HepG2 (cell line): ENCODE results near the gene GEMIN4. TPM values are rescaled to one million over a fixed set of nuclear protein-coding genes. Genes with fewer than 3 reads are reported as not detected.
A peak's percentile ranks its signal among the peaks of the same experiment; 100 is the strongest.

ENCODE experiments used
- EED ChIP-seq: sonication (generic); formaldehyde crosslinking; IDR thresholded peaks from 2 replicates; pipeline ENCODE4 v1.5.0; 2020; ENCODE audit warnings: mild to moderate bottlenecking, missing genetic modification reagents
- HNRNPH1 ChIP-seq: fragments of 200-400 bp; formaldehyde crosslinking; optimal IDR thresholded peaks from 2 replicates; pipeline ENCODE3; 2017; ENCODE audit warnings: mild to moderate bottlenecking, low read depth, low read length
- MTA3 ChIP-seq: sonication (generic); formaldehyde crosslinking; IDR thresholded peaks from 2 replicates; pipeline ENCODE4 v1.4.0; 2020; ENCODE audit warnings: missing genetic modification reagents
- RAD51 ChIP-seq: fragments of 450-650 bp; IDR thresholded peaks from 2 replicates; pipeline ENCODE4 v1.6.1; 2016; ENCODE audit warnings: borderline replicate concordance
- SATB2 ChIP-seq: sonication (generic); formaldehyde crosslinking; IDR thresholded peaks from 2 replicates; pipeline ENCODE4 v1.5.0; 2020; ENCODE audit warnings: missing genetic modification reagents
- SKI ChIP-seq: fragments of 450-650 bp; IDR thresholded peaks from one replicate; pipeline ENCODE4 v1.6.1; 2018; ENCODE audit warnings: mild to moderate bottlenecking; ENCODE audit not compliant: partially characterized antibody
- ZNF205 ChIP-seq: IDR thresholded peaks from 2 replicates; pipeline ENCODE4 v1.6.1; 2018; ENCODE audit warnings: missing biosample characterization, missing genetic modification reagents
- polyA plus RNA-seq, 8 experiments: library from polyadenylated mRNA; depleted of rRNA in 3 of 8; stranded (reverse) in 7 of 8; unstranded in 1 of 8; fragments of >200 nt; fragmentation: Illumina TruSeq in 4 of 8; extraction: Trizol in 4 of 8; gene quantifications; 2 replicates each; pipeline versions ENCODE4 v1.2.1 to v1.2.3, GENCODE V29; 2011 to 2016; ENCODE audit warnings: low read depth in 4 of 8, missing spikeins in 1 of 8, mixed read lengths in 1 of 8; ENCODE audit not compliant: insufficient read depth in 1 of 8
- total RNA-seq, 5 experiments: library from RNA; depleted of rRNA; stranded (reverse); fragments of >200 nt; fragmentation: Illumina TruSeq; extraction: Trizol; gene quantifications; 2 replicates each; pipeline ENCODE4 v1.2.3, GENCODE V29; 2016; ENCODE audit warnings: low read depth in 1 of 5
- TF ChIP-seq, protein P1 (sequence below): sonication (generic); formaldehyde crosslinking; conservative IDR thresholded peaks from 2 replicates; pipeline ENCODE4 v1.4.0; 2020; ENCODE audit warnings: mild to moderate bottlenecking, missing genetic modification reagents, moderate library complexity
- TF ChIP-seq, protein P2 (sequence below): fragments of 450-650 bp; IDR thresholded peaks from 2 replicates; pipeline ENCODE4 v1.6.1; 2017; ENCODE audit warnings: mild to moderate bottlenecking
- TF ChIP-seq, protein P3 (sequence below): sonication (generic); formaldehyde crosslinking; IDR thresholded peaks from 2 replicates; pipeline ENCODE4 v1.5.0; 2020; ENCODE audit warnings: missing genetic modification reagents, mild to moderate bottlenecking, borderline replicate concordance
- TF ChIP-seq, protein P4 (sequence below): IDR thresholded peaks from 2 replicates; pipeline ENCODE4 v1.6.1; 2016; ENCODE audit warnings: low read depth
- TF ChIP-seq, protein P5 (sequence below): sonication (generic); formaldehyde crosslinking; IDR thresholded peaks from 2 replicates; pipeline ENCODE4 v1.8.1; 2022; ENCODE audit warnings: low read depth, mild to moderate bottlenecking, missing genetic modification reagents
- TF ChIP-seq, protein P6 (sequence below): sonication (generic); formaldehyde crosslinking; IDR thresholded peaks from 2 replicates; pipeline ENCODE4; 2020; ENCODE audit warnings: missing genetic modification reagents, mild to moderate bottlenecking, borderline replicate concordance

GEMIN4 gene
- total and polyA plus RNA-seq, 2 of the 13 experiments (the other 11 are each of a cell fraction or from before 2014, with no cell fraction given) = 10.8 to 22.7 TPM

DNA sequence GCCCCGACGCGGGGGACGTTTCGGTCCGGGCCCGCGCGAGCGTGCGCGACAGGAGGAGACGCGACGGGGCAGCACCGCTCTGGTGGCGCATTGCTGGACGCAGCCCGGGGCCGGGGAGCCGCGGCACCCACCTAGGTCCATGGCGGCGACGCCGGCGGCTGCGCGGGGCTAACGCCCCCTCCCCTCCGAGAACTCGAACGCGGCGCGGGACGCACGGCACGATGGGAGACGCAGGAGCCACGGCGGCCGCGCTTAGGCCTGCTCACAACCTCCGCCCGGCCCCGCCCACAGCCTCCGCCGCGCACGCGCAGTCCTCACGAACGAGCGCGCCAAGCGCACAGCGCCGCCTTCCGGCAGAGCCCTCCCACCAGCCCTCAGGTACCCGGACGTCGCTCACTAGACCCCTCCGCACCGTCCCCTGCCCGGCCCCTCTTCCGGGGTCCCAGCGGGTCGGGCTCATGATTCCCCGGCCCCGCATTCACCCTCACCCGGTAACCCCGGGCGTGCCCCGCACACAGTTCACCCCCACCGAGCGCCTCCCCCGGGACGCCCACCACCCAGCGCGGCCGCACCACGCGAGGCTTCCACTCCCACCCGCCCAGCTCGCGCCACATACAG, at the start of gene GEMIN4 (continued):
- TF ChIP-seq EED (no peak; the same call in 1 of the 2 replicates), SKI (peak; percentile 18), SATB2 (no peak), RAD51 (no peak), HNRNPH1 (no peak), MTA3 (CRISPR knock-in tag) (no peak), ZNF205 (CRISPR knock-in tag) (peak; percentile 46; the same call in 1 of the 2 replicates)
- TF ChIP-seq, protein P1, sequence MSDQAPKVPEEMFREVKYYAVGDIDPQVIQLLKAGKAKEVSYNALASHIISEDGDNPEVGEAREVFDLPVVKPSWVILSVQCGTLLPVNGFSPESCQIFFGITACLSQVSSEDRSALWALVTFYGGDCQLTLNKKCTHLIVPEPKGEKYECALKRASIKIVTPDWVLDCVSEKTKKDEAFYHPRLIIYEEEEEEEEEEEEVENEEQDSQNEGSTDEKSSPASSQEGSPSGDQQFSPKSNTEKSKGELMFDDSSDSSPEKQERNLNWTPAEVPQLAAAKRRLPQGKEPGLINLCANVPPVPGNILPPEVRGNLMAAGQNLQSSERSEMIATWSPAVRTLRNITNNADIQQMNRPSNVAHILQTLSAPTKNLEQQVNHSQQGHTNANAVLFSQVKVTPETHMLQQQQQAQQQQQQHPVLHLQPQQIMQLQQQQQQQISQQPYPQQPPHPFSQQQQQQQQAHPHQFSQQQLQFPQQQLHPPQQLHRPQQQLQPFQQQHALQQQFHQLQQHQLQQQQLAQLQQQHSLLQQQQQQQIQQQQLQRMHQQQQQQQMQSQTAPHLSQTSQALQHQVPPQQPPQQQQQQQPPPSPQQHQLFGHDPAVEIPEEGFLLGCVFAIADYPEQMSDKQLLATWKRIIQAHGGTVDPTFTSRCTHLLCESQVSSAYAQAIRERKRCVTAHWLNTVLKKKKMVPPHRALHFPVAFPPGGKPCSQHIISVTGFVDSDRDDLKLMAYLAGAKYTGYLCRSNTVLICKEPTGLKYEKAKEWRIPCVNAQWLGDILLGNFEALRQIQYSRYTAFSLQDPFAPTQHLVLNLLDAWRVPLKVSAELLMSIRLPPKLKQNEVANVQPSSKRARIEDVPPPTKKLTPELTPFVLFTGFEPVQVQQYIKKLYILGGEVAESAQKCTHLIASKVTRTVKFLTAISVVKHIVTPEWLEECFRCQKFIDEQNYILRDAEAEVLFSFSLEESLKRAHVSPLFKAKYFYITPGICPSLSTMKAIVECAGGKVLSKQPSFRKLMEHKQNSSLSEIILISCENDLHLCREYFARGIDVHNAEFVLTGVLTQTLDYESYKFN (CRISPR knock-in tag) = peak; percentile 33
- TF ChIP-seq, protein P2, sequence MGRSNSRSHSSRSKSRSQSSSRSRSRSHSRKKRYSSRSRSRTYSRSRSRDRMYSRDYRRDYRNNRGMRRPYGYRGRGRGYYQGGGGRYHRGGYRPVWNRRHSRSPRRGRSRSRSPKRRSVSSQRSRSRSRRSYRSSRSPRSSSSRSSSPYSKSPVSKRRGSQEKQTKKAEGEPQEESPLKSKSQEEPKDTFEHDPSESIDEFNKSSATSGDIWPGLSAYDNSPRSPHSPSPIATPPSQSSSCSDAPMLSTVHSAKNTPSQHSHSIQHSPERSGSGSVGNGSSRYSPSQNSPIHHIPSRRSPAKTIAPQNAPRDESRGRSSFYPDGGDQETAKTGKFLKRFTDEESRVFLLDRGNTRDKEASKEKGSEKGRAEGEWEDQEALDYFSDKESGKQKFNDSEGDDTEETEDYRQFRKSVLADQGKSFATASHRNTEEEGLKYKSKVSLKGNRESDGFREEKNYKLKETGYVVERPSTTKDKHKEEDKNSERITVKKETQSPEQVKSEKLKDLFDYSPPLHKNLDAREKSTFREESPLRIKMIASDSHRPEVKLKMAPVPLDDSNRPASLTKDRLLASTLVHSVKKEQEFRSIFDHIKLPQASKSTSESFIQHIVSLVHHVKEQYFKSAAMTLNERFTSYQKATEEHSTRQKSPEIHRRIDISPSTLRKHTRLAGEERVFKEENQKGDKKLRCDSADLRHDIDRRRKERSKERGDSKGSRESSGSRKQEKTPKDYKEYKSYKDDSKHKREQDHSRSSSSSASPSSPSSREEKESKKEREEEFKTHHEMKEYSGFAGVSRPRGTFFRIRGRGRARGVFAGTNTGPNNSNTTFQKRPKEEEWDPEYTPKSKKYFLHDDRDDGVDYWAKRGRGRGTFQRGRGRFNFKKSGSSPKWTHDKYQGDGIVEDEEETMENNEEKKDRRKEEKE = no peak
- TF ChIP-seq, protein P3, sequence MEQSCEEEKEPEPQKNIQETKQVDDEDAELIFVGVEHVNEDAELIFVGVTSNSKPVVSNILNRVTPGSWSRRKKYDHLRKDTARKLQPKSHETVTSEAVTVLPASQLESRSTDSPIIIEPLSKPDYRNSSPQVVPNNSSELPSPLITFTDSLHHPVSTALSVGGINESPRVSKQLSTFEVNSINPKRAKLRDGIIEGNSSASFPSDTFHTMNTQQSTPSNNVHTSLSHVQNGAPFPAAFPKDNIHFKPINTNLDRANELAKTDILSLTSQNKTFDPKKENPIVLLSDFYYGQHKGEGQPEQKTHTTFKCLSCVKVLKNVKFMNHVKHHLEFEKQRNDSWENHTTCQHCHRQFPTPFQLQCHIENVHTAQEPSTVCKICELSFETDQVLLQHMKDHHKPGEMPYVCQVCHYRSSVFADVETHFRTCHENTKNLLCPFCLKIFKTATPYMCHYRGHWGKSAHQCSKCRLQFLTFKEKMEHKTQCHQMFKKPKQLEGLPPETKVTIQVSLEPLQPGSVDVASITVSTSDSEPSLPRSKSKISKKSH (CRISPR knock-in tag) = peak; percentile 47; the same call in 1 of the 2 replicates
- TF ChIP-seq, protein P4, sequence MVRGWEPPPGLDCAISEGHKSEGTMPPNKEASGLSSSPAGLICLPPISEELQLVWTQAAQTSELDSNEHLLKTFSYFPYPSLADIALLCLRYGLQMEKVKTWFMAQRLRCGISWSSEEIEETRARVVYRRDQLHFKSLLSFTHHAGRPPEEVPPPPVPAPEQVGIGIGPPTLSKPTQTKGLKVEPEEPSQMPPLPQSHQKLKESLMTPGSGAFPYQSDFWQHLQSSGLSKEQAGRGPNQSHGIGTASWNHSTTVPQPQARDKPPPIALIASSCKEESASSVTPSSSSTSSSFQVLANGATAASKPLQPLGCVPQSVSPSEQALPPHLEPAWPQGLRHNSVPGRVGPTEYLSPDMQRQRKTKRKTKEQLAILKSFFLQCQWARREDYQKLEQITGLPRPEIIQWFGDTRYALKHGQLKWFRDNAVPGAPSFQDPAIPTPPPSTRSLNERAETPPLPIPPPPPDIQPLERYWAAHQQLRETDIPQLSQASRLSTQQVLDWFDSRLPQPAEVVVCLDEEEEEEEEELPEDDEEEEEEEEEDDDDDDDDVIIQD (CRISPR knock-in tag) = no peak
- TF ChIP-seq, protein P5, sequence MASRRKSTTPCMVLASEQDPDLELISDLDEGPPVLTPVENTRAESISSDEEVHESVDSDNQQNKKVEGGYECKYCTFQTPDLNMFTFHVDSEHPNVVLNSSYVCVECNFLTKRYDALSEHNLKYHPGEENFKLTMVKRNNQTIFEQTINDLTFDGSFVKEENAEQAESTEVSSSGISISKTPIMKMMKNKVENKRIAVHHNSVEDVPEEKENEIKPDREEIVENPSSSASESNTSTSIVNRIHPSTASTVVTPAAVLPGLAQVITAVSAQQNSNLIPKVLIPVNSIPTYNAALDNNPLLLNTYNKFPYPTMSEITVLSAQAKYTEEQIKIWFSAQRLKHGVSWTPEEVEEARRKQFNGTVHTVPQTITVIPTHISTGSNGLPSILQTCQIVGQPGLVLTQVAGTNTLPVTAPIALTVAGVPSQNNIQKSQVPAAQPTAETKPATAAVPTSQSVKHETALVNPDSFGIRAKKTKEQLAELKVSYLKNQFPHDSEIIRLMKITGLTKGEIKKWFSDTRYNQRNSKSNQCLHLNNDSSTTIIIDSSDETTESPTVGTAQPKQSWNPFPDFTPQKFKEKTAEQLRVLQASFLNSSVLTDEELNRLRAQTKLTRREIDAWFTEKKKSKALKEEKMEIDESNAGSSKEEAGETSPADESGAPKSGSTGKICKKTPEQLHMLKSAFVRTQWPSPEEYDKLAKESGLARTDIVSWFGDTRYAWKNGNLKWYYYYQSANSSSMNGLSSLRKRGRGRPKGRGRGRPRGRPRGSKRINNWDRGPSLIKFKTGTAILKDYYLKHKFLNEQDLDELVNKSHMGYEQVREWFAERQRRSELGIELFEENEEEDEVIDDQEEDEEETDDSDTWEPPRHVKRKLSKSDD (CRISPR knock-in tag) = peak; percentile 80
- TF ChIP-seq, protein P6, sequence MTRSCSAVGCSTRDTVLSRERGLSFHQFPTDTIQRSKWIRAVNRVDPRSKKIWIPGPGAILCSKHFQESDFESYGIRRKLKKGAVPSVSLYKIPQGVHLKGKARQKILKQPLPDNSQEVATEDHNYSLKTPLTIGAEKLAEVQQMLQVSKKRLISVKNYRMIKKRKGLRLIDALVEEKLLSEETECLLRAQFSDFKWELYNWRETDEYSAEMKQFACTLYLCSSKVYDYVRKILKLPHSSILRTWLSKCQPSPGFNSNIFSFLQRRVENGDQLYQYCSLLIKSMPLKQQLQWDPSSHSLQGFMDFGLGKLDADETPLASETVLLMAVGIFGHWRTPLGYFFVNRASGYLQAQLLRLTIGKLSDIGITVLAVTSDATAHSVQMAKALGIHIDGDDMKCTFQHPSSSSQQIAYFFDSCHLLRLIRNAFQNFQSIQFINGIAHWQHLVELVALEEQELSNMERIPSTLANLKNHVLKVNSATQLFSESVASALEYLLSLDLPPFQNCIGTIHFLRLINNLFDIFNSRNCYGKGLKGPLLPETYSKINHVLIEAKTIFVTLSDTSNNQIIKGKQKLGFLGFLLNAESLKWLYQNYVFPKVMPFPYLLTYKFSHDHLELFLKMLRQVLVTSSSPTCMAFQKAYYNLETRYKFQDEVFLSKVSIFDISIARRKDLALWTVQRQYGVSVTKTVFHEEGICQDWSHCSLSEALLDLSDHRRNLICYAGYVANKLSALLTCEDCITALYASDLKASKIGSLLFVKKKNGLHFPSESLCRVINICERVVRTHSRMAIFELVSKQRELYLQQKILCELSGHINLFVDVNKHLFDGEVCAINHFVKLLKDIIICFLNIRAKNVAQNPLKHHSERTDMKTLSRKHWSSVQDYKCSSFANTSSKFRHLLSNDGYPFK (CRISPR knock-in tag) = no peak
